ENCODE results near the gene HOXA10. TPM values are rescaled to one million over a fixed set of nuclear protein-coding genes. Genes with fewer than 3 reads are reported as not detected.

The HOXA10 gene
- total RNA-seq, 1 donor from 2014 or later: not detected

DNA sequence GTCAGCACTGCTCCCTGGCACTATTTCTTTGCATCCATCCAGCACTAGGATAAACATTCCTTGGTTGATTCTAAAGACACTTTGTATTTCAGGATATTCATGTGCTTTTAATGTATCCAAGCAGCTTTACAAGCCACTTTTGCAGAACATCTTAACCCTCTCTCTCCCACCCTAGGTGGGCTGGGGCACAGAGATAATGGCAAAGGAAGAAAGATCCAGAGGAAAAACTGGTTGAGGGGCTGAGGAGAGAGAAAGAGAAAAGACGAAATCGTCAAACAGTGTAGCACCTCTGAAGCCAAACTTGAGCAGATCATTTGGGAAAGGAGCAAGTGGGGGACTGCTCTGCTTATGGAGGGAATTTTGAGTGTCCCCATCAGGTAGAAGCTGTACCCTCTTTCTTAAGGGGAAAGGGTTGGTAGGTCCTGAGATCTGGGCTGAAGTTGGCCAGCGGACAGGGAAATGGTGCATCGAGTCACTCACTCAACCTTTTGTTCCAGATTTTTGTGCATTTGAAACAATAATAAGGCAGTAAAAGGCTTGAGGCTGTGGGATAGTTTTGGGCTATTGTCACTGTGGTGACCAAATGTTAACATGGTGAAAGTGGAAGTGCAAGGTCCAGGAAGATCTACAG, 30.0 kb upstream of the HOXA10 start:
- DNase-seq: no peak

GRCh38 chr7:27203365-27203953, 29.3 kb upstream of the HOXA10 start:
- DNase-seq: no peak

GRCh38 chr7:27202862-27203134, 28.7 kb upstream of the HOXA10 start:
- no peak for DNase-seq

- DNase-seq: no peak
Observed at GRCh38 chr7:27202018-27202861, 28.1 kb upstream of the HOXA10 start.

DNA sequence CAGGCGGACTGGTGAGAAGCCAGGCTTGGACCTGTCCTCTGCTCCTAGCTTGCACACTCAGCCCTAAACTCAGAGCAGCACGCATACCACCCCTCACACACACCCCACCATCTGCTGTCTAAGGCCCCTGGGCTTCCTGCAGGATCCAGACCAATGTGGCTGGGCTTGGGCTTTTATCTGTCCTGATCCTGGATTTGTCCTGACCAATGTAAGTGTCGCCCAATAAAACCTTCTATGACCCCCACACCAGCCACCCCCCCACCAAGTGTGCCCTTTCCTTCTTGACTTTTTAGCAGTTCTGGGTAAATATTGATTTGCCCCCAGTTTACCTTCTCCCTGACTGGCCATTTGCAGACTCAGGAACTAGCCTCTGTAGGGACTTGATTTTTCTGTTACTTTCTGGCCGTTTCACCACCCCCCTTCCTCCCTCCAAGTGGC, 27.5 kb upstream of the HOXA10 start:
- no peak for DNase-seq

- DNase-seq: no peak
Observed at GRCh38 chr7:27200761-27201579, 26.9 kb upstream of the HOXA10 start.

GRCh38 chr7:27199849-27200760, 26.0 kb upstream of the HOXA10 start, which contains the start of gene HOXA13:
TSS of gene HOXA13 (minus strand) at chr7:27200091. CDS start at chr7:27200077, 14 bp downstream.
- no peak for DNase-seq

DNA sequence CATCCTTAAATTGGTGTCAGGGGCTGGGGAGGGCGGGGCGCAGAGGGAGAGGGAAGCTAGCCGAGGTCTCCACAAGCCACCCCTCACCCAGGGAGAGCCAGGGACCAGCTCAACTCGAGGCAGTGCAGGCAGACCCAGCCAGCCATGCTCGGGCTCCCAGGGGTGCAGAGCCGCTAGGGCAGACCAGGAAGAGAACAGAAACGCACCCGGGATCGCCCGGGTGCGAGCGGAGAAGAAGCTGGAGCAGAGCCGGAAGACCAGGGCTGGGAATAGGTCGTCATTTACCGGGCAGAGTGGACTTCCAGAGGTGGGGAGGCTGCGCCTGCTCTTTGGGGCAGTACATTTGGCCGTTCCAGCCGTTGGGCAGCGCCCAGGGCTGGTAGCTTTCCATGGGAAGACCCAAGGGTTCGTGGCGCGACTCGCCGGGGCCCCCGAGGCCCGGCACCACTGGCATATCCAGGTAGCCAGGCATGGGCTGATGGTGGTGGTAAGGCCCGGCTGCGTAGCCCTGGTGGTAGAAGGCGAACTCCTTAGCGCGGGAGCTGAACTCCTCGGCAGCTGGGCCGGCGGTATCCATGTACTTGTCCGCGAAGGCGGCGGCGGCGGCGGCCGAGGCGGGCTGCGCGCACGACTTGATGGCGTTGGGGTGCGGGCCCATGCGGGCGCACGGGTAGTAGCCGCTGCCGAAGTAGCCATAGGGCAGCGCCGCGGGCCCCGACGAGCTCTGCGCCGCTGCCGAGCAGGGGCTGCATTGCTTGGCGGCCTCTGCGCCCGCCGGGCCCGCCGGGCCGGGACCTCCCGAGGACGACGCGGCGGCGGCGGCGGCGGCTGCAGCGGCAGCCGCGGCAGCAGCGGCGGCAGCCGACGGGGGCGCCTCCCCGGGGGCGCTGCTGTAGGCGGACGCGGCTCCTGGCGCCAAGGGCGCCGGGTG, 25.0 kb upstream of the HOXA10 start:
- no peak for DNase-seq

- DNase-seq: no peak
Observed at GRCh38 chr7:27198138-27198841, 24.2 kb upstream of the HOXA10 start.

DNA sequence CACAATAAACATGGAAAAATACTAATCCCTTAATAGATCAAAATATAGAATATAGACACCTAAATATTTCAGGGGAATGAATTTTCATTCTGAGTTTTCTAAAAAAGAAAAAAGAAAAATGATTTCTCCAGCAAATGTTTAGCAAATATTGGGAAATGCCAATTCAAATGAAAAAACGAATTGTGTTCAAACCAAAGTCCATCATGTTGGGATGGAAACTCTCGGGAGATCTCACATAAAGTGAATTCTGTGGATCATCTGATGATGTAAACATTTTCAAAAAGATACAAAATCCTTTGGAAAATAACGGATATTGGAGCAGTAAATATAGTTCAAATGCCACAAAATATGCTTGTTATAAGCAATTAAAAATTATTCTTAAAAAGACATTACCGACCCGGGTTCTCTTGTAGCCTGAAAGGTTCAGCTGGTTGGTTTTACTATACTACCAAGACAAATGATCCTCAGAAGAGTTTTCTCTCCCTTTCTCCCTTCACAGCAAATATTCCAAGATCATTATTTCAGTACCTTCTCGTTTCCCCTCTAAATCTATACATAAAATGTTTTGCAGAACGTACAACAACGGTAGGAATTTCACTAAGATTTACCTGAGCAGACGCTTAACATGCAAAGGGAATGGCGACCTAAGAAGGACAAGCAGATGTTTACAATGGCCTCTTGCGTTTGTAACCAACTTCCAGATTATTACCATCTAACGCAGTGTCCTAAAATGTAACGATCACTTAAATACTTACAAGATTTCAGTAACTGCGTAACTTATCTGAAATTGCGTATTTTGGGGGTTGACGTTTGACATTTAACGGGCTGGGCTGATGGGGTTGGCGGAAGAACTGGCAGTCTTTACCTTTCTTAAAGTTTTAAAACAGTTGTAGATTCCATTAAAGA, 23.3 kb upstream of the HOXA10 start:
- DNase-seq: peak; percentile 44

DNA sequence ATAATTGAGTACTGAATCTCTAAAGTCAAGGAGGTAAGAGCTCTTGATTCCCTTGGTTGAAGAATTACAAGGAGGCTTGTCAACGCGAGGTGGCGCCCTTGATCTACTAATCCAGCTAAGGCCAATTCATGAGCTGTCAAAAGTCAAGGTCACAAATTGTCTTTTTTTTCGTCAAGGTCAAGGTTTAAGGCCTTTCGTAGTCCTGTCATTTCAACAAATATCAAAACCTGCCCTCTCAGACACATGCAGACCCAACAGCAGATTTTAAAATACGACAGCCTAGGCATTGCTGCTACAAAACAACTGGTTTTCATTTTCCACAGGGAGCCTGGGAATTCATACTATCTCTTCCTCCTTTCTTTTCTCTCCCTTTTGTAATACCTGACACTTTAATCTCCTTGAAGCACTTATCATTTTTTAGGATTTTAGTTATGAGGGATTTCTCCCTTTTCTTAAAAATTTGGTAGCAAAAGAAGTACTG, 22.2 kb upstream of the HOXA10 start:
- DNase-seq: peak; percentile 92

- peak; percentile 1 for DNase-seq
Observed at GRCh38 chr7:27194686-27195379, 20.7 kb upstream of the HOXA10 start.

GRCh38 chr7:27194002-27194352, 19.9 kb upstream of the HOXA10 start:
- no peak for DNase-seq

DNA sequence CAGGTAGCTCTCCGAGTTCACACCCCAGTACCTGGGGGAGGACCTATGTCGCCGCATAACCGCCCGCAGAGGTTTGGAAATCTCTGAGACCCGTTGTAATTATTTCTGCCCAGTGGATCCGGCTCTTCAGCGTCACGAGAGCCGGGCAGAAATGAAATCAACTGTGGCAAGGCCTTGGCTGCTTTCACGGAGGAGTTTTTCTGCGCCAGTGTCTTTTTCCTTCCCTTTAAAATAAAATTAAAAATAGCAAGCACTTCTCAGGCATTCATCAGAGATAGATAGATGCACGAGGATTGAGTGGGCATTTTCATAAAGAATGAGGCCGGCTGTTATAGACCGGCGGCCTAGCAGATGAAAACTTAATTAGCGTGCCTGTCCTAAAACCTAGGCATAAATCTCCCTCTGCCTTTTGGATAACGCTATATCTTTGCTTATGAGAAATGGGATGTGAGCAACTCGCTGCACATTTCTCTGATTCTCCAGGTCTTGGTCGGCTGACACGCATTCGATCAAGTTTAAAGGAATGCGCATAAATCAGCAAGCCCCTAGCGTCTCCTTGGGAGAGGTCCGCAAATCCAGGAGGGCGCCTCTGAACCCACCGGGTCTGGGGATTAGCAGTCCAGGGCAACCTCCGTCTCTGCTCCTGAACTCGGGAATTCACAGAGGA, 19.3 kb upstream of the HOXA10 start:
- DNase-seq: peak; percentile 13

GRCh38 chr7:27192546-27193334, 18.6 kb upstream of the HOXA10 start:
- peak; percentile 33 for DNase-seq

DNA sequence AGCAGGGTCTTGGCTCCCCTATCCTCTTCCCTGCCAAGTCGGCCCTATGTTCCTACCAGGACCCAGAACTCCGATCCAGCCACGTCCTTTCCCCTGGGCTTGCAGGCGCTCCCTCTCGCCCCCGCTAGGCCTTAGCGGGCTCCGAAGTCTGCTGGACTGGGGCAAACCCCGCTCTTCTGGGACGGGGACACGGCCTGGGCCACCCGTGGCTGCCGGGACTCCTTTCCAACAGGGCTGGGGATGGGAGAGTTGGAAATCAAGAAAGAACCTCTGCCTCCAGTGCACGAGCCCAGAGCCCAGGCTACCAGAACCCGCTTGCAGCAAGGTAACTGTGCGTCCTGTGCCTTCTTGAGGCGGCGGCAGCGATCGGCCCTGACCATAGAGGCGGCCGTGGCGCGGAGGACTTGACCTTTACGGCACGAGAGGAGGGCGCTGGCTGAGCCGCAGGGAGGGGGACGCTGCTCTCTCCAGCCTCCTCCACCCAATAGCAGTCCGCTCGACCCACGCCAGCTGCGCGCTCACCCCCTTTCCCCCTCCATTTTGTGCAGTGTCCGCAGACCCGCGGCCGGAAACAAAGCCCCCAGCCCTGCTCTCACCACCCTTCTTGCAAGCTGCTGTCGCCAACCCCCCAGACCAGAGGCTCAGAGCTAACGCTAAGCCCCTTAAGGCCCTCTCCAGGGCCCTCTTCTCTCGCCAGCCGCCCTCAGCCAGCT, 17.9 kb upstream of the HOXA10 start:
- no peak for DNase-seq

Data from tongue (tissue), 2 donors.